GM12878 (cell line): ENCODE results near the gene ZSWIM7. TPM values are rescaled to one million over a fixed set of nuclear protein-coding genes. Genes with fewer than 3 reads are reported as not detected.
A peak's percentile ranks its signal among the peaks of the same experiment; 100 is the strongest.

Source experiments
- DPF2 ChIP-seq: fragments of 450-650 bp; IDR thresholded peaks from 2 replicates; pipeline ENCODE4 v1.6.1; 2017; ENCODE audit warnings: mild to moderate bottlenecking
- ETV6 ChIP-seq, 2 experiments: fragments of 450-650 bp in 1 of 2; IDR thresholded peaks in 1 of 2; conservative IDR thresholded peaks in 1 of 2; 2 replicates each; pipeline ENCODE4 v1.6.1; 2014; ENCODE audit warnings: antibody characterized with exemption in 1 of 2, borderline replicate concordance in 1 of 2, low read depth in 1 of 2, mild to moderate bottlenecking in 1 of 2, moderate library complexity in 1 of 2
- KLF5 ChIP-seq: fragments of 450-650 bp; IDR thresholded peaks from 2 replicates; pipeline ENCODE4 v1.6.1; 2014; ENCODE audit warnings: mild to moderate bottlenecking; ENCODE audit not compliant: partially characterized antibody
- NFIC ChIP-seq: IDR thresholded peaks from 2 replicates; pipeline ENCODE4 v1.6.1; 2012; ENCODE audit warnings: low read depth, mild to moderate bottlenecking, inconsistent platforms, low read length, moderate library complexity
- NFYA ChIP-seq: IDR thresholded peaks from 2 replicates; pipeline ENCODE4 v1.6.1; 2011; ENCODE audit warnings: low read depth, mild to moderate bottlenecking, low read length, improper control_type of control experiment, borderline replicate concordance
- NR2C2 ChIP-seq: IDR thresholded peaks from 2 replicates; pipeline ENCODE4 v1.6.1; 2011; ENCODE audit warnings: borderline replicate concordance, low read depth; ENCODE audit not compliant: control insufficient read depth, insufficient read length
- POU2F2 ChIP-seq: IDR thresholded peaks from 3 replicates; pipeline ENCODE4 v1.6.1; 2011; ENCODE audit warnings: low read depth, mild to moderate bottlenecking, low read length, borderline replicate concordance
- RBBP5 ChIP-seq: fragments of 200-600 bp; sonication (generic); conservative IDR thresholded peaks from 2 replicates; pipeline ENCODE4 v1.6.1; 2016
- SMAD5 ChIP-seq: IDR thresholded peaks from 2 replicates; pipeline ENCODE4 v1.6.1; 2016; ENCODE audit warnings: antibody characterized with exemption, low read depth
- YBX1 ChIP-seq: fragments of 450-650 bp; IDR thresholded peaks from 2 replicates; pipeline ENCODE4 v1.6.1; 2016; ENCODE audit warnings: antibody characterized with exemption
- polyA plus RNA-seq, 11 experiments: library from polyadenylated mRNA; depleted of rRNA in 4 of 11; unstranded in 6 of 11; stranded (reverse) in 5 of 11; fragments of >200 nt; fragmentation: Nextera tagmentation in 4 of 11; fragmentation: Illumina TruSeq in 1 of 11; extraction: Ambion mirVana in 4 of 11; extraction: Trizol in 1 of 11; gene quantifications; 1 replicate in 1 of 11; 2 replicates in 10 of 11; pipeline versions ENCODE4 v1.2.1 to v1.2.3, GENCODE V29; 2011 to 2016; ENCODE audit warnings: inconsistent platforms in 2 of 11, missing spikeins in 2 of 11, low read depth in 1 of 11
- total RNA-seq, 4 experiments: library from RNA; depleted of rRNA in 3 of 4; stranded (reverse); fragments of >200 nt in 3 of 4; fragmentation: Illumina TruSeq in 1 of 4; extraction: Trizol in 1 of 4; gene quantifications; 2 replicates each; pipeline versions ENCODE4 v1.2.1 to v1.2.3, GENCODE V29; 2013 to 2021
- TF ChIP-seq, protein P1 (sequence below): fragments of 450-650 bp; formaldehyde crosslinking; IDR thresholded peaks from 2 replicates; pipeline ENCODE4 v1.5.0; 2022; ENCODE audit warnings: mild to moderate bottlenecking, missing genetic modification characterization
- TF ChIP-seq, protein P2 (sequence below): IDR thresholded peaks from 2 replicates; pipeline ENCODE4 v1.6.1; 2011; ENCODE audit warnings: low read depth, mild to moderate bottlenecking, low read length, moderate library complexity, borderline replicate concordance; ENCODE audit errors: extremely low read depth
- TF ChIP-seq, protein P3 (sequence below): fragments of 450-650 bp; IDR thresholded peaks from 2 replicates; pipeline ENCODE4 v1.6.1; 2017; ENCODE audit warnings: mild to moderate bottlenecking, moderate library complexity
- TF ChIP-seq, protein P4 (sequence below): IDR thresholded peaks from 2 replicates; pipeline ENCODE4 v1.6.1; 2012; ENCODE audit warnings: low read depth, low read length, improper control_type of control experiment
- TF ChIP-seq, protein P5 (sequence below): IDR thresholded peaks from 2 replicates; pipeline ENCODE4 v1.6.1; 2012; ENCODE audit warnings: low read length, inconsistent platforms
- TF ChIP-seq, protein P6 (sequence below): IDR thresholded peaks from 2 replicates; pipeline ENCODE4 v1.6.1; 2012; ENCODE audit warnings: low read depth, low read length, improper control_type of control experiment

The ZSWIM7 gene
- total and polyA plus RNA-seq, 10 of the 15 experiments (the other 5 are each of a cell fraction or from before 2014, with no cell fraction given), result 7.0 to 26.6 (median 9.9) TPM

DNA sequence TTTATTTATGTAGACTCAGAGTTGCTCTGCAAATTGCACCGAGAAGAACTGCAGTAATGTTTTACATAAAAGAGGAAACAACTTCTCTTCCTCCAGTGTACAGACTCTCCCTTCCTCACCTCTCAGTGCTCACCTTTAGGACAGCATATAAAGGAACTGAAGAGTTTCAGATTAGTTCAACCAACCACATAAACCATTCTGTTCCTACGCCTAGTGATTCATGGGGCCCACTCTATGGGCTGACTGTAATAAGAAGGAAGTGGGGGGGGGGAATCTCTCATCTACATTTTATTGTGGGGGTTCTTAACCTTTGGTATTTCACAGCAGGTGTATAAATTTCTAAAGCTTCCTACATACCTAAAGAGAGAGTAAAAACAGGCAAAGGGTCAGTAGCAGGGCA lies 18.3 kb downstream of the ZSWIM7 start (continued):
- TF ChIP-seq NFYA, result no peak
- TF ChIP-seq, protein P1, sequence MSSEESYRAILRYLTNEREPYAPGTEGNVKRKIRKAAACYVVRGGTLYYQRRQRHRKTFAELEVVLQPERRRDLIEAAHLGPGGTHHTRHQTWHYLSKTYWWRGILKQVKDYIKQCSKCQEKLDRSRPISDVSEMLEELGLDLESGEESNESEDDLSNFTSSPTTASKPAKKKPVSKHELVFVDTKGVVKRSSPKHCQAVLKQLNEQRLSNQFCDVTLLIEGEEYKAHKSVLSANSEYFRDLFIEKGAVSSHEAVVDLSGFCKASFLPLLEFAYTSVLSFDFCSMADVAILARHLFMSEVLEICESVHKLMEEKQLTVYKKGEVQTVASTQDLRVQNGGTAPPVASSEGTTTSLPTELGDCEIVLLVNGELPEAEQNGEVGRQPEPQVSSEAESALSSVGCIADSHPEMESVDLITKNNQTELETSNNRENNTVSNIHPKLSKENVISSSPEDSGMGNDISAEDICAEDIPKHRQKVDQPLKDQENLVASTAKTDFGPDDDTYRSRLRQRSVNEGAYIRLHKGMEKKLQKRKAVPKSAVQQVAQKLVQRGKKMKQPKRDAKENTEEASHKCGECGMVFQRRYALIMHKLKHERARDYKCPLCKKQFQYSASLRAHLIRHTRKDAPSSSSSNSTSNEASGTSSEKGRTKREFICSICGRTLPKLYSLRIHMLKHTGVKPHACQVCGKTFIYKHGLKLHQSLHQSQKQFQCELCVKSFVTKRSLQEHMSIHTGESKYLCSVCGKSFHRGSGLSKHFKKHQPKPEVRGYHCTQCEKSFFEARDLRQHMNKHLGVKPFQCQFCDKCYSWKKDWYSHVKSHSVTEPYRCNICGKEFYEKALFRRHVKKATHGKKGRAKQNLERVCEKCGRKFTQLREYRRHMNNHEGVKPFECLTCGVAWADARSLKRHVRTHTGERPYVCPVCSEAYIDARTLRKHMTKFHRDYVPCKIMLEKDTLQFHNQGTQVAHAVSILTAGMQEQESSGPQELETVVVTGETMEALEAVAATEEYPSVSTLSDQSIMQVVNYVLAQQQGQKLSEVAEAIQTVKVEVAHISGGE (CRISPR knock-in tag), result no peak
- no peak for TF ChIP-seq POU2F2
- no peak for TF ChIP-seq RBBP5
- TF ChIP-seq SMAD5, result no peak
- TF ChIP-seq KLF5, result no peak
- TF ChIP-seq, protein P2, sequence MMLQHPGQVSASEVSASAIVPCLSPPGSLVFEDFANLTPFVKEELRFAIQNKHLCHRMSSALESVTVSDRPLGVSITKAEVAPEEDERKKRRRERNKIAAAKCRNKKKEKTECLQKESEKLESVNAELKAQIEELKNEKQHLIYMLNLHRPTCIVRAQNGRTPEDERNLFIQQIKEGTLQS, result no peak
- TF ChIP-seq, protein P3, sequence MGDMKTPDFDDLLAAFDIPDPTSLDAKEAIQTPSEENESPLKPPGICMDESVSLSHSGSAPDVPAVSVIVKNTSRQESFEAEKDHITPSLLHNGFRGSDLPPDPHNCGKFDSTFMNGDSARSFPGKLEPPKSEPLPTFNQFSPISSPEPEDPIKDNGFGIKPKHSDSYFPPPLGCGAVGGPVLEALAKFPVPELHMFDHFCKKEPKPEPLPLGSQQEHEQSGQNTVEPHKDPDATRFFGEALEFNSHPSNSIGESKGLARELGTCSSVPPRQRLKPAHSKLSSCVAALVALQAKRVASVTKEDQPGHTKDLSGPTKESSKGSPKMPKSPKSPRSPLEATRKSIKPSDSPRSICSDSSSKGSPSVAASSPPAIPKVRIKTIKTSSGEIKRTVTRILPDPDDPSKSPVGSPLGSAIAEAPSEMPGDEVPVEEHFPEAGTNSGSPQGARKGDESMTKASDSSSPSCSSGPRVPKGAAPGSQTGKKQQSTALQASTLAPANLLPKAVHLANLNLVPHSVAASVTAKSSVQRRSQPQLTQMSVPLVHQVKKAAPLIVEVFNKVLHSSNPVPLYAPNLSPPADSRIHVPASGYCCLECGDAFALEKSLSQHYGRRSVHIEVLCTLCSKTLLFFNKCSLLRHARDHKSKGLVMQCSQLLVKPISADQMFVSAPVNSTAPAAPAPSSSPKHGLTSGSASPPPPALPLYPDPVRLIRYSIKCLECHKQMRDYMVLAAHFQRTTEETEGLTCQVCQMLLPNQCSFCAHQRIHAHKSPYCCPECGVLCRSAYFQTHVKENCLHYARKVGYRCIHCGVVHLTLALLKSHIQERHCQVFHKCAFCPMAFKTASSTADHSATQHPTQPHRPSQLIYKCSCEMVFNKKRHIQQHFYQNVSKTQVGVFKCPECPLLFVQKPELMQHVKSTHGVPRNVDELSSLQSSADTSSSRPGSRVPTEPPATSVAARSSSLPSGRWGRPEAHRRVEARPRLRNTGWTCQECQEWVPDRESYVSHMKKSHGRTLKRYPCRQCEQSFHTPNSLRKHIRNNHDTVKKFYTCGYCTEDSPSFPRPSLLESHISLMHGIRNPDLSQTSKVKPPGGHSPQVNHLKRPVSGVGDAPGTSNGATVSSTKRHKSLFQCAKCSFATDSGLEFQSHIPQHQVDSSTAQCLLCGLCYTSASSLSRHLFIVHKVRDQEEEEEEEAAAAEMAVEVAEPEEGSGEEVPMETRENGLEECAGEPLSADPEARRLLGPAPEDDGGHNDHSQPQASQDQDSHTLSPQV, result no peak
- TF ChIP-seq DPF2, result no peak
- peak; percentile 69 for TF ChIP-seq NFIC
- no peak for TF ChIP-seq NR2C2
- peak in 1 of 2 experiments; percentile 47; a peak in 1 of 4 replicates for TF ChIP-seq ETV6 (conservative IDR thresholded peaks at IDR 0.05 in 1 of 2, IDR thresholded peaks at IDR 0.05 in 1 of 2; ENCODE audit: borderline replicate concordance in 1 of 2, low read depth in 1 of 2)
- no peak for TF ChIP-seq YBX1
- TF ChIP-seq, protein P4, sequence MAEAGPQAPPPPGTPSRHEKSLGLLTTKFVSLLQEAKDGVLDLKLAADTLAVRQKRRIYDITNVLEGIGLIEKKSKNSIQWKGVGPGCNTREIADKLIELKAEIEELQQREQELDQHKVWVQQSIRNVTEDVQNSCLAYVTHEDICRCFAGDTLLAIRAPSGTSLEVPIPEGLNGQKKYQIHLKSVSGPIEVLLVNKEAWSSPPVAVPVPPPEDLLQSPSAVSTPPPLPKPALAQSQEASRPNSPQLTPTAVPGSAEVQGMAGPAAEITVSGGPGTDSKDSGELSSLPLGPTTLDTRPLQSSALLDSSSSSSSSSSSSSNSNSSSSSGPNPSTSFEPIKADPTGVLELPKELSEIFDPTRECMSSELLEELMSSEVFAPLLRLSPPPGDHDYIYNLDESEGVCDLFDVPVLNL, result no peak
- TF ChIP-seq, protein P5, sequence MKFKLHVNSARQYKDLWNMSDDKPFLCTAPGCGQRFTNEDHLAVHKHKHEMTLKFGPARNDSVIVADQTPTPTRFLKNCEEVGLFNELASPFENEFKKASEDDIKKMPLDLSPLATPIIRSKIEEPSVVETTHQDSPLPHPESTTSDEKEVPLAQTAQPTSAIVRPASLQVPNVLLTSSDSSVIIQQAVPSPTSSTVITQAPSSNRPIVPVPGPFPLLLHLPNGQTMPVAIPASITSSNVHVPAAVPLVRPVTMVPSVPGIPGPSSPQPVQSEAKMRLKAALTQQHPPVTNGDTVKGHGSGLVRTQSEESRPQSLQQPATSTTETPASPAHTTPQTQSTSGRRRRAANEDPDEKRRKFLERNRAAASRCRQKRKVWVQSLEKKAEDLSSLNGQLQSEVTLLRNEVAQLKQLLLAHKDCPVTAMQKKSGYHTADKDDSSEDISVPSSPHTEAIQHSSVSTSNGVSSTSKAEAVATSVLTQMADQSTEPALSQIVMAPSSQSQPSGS, result peak; percentile 49; the same call in 1 of the 2 replicates
- TF ChIP-seq, protein P6, sequence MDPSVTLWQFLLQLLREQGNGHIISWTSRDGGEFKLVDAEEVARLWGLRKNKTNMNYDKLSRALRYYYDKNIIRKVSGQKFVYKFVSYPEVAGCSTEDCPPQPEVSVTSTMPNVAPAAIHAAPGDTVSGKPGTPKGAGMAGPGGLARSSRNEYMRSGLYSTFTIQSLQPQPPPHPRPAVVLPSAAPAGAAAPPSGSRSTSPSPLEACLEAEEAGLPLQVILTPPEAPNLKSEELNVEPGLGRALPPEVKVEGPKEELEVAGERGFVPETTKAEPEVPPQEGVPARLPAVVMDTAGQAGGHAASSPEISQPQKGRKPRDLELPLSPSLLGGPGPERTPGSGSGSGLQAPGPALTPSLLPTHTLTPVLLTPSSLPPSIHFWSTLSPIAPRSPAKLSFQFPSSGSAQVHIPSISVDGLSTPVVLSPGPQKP, result no peak
